ENCODE data around the gene CENPO. TPM values are rescaled to one million over a fixed set of nuclear protein-coding genes. Genes with fewer than 3 reads are reported as not detected.

Gene CENPO, protein sequence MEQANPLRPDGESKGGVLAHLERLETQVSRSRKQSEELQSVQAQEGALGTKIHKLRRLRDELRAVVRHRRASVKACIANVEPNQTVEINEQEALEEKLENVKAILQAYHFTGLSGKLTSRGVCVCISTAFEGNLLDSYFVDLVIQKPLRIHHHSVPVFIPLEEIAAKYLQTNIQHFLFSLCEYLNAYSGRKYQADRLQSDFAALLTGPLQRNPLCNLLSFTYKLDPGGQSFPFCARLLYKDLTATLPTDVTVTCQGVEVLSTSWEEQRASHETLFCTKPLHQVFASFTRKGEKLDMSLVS
- 8.2 and 8.3 TPM in 2 replicates for total RNA-seq
- 7.2 TPM for polyA plus RNA-seq (2012)

- DNase-seq (ENCODE audit: low read depth), result peak; percentile 98
These were observed at the start of gene CENPO, which contains the start of gene PTRHD1 for GRCh38 chr2:24792874-24793760. Gene CENPO (plus strand): TSS chr2:24793425. CDS start chr2:24793920, 495 bp downstream. Gene PTRHD1 (minus strand): TSS chr2:24793391. CDS start chr2:24793377, 14 bp downstream.

- DNase-seq (ENCODE audit: low read depth), result no peak
These were observed 49.3 kb upstream of the CENPO start for GRCh38 chr2:24743924-24744323.

- no peak for DNase-seq (ENCODE audit: low read depth)
These were observed 48.9 kb upstream of the CENPO start for GRCh38 chr2:24744356-24744755.

DNA sequence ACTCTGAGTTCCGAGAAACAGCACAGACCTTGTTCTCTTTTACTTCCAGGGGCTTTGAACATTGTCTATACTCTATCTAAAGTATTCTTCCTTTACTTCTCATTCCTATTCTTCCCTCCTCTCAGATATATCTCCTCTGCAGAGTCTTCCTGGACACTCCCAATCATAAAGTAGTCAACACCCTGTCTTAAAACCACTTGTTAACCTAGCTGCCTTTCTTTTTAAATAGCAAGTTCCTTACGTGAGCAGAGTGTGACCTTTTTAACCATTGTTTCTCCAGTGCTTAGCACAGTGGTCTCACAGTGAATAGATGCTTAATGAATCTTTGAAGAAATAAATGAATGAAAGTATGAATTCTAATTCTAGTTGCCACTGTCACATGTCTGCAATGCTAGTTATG lies 47.4 kb upstream of the CENPO start:
- DNase-seq (ENCODE audit: low read depth), result no peak

DNA sequence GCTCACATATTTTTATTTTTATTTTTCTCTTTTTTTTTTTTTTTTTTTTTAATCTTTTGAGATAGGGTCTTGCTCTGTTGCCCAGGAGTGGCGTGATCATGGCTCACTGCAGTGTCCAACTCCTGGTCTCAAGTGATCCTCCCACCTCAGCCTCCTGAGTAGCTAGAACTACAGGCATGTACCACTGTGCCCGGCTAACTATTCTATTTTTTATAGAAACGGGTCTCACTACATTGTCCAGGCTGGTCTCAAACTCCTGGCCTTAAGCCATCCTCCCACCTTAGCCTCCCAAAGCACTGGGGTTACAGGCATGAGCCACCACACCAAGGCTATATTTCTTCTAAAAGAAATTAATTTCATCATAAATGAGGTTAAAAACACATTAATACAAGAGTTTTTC lies 45.9 kb upstream of the CENPO start:
- no peak for DNase-seq (ENCODE audit: low read depth)

DNA sequence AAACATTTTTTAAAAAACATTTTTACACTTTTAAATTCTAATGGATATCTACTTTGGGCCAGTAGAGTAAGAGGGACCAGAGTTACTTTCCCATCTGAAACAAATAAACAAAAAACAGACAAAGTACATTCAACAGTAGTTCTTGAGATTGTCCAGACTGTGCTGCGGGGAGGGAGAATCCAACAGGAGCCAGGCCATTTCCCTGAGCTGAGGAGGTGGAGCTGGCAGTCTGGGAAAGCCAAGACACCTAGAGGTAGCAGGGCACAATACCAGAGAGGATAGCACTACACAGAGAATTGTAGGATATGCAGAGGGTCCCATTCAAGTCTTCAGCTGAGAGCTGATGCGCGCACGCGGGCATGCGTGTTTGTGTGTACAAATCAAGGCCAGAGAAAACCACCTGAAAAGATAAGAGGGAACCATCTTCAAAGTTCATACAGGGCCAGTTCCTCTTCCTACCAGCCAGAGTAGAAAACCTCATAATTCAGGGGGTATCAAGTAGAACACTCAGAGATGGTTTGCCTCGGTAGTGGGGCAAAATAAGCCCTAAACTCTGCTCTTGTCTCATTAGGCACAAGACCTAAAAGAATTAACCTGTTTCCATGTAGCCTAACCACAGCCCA lies 44.0 kb upstream of the CENPO start:
- DNase-seq (ENCODE audit: low read depth), result no peak

- DNase-seq (ENCODE audit: low read depth), result no peak
These were observed 38.1 kb upstream of the CENPO start for GRCh38 chr2:24754985-24755705.

- DNase-seq (ENCODE audit: low read depth), result no peak
These were observed 36.4 kb upstream of the CENPO start for GRCh38 chr2:24756789-24757188.

- DNase-seq (ENCODE audit: low read depth), result no peak
These were observed 31.4 kb upstream of the CENPO start for GRCh38 chr2:24761866-24762265.

DNA sequence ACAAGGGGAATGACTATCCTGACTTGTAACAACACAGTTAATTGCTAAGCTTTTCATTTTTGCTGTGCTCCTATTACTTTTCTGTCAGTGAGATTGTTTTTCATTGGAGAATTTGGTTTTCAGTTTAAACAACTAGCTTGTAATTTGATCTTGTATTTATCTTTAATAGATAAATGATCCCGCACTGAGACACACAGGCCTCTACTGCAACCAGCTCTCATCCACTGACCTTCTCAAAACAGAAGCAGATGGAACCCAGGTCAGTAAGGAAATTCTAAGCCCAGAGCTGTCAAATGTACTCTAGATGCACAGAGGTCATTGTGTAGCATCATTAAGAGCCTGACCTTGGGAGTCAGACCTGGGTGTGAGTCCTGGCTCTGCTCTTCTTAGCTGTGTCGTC lies 30.7 kb upstream of the CENPO start:
- DNase-seq (ENCODE audit: low read depth), result no peak

GRCh38 chr2:24763843-24764242 lies 29.4 kb upstream of the CENPO start:
- no peak for DNase-seq (ENCODE audit: low read depth)

GRCh38 chr2:24766609-24767008 lies 26.6 kb upstream of the CENPO start:
- peak; percentile 34 for DNase-seq (ENCODE audit: low read depth)

GRCh38 chr2:24768013-24768412 lies 25.2 kb upstream of the CENPO start:
- no peak for DNase-seq (ENCODE audit: low read depth)

- DNase-seq (ENCODE audit: low read depth), result no peak
These were observed 24.6 kb upstream of the CENPO start for GRCh38 chr2:24768601-24769000.

- no peak for DNase-seq (ENCODE audit: low read depth)
These were observed 22.2 kb upstream of the CENPO start for GRCh38 chr2:24771061-24771460.

DNA sequence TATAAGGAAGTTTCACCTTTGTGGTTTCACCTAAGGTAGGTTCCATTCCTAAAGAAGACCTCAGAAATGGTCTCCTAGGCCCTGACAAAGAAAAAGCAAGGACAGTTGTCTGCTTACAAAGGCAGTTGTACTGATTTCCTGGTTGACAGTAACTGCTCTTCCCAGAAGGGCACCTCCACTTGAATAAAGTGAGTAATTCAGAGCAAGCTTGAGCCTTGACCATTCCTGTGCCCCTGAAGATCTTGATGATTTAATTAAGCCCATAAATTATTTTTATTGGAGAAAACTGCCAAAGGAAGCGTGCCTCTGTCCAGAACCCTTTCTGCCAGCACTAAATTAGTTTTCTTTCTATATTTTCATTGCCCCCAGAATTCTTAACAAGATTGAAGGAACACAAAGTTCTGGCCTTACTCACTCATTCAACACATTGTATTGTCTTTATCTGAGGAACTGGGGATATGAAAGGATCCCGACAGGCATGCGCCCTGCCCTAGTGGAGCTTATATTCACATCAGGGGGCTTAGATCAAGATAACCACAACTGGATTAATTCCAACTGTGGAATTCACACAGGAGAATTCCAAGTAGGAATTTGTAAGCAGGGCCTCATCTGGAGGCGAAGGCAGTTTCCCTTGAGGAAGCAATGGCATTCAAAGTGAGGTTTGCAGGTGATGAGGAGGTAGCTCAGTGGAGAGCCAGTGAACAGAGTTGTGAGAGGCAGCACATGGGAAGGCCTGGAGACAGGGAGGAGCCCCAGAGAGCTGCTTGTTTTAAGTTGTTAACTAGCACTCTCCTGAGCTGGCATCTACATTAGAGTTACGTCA lies 21.2 kb upstream of the CENPO start:
- no peak for DNase-seq (ENCODE audit: low read depth)

- DNase-seq (ENCODE audit: low read depth), result no peak
These were observed 18.9 kb upstream of the CENPO start for GRCh38 chr2:24774373-24774772.

DNA sequence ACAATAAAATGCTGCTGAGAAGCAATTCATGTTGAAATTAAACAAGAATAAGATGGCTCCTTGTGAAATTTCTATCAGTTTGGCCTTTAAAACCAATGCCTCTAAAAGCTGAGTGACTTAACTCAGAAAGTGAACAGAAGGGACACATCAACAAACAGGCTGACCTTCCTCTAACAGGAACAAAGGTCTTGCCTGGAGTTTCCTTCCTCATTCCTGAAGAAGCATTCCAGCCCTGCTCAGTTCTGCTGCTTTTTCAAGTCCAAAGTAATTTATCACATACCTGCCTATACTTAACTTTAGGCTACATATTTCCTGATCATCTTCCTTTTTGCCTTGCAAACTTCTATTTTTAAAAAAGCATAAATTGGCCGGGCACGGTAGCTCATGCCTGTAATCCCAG lies 14.1 kb upstream of the CENPO start:
- no peak for DNase-seq (ENCODE audit: low read depth)

DNA sequence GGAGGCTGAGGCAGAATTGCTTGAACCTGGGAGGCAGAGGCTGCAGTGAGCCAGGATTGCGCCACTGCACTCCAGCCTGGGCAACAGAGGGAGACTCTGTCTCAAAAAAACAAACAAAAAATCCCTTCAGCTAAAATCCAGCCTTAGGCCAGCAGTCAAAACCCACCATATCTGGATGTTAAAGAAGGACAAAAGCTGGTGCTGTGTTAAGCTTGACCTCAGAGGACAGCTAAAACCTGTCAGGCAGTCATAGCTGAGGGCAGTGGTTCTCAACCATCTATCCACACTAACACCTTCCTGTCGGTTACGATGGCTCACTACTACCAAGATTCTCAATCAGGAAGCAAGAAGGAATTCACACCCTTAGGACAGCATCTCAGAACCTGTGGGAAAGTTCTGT lies 9.6 kb upstream of the CENPO start:
- no peak for DNase-seq (ENCODE audit: low read depth)

GRCh38 chr2:24785671-24786321 lies 7.4 kb upstream of the CENPO start:
- no peak for DNase-seq (ENCODE audit: low read depth)

Data from myocyte (in vitro differentiated cells).